Measurements from ENCODE around the gene PRPH2.

- TF ChIP-seq, protein P1, sequence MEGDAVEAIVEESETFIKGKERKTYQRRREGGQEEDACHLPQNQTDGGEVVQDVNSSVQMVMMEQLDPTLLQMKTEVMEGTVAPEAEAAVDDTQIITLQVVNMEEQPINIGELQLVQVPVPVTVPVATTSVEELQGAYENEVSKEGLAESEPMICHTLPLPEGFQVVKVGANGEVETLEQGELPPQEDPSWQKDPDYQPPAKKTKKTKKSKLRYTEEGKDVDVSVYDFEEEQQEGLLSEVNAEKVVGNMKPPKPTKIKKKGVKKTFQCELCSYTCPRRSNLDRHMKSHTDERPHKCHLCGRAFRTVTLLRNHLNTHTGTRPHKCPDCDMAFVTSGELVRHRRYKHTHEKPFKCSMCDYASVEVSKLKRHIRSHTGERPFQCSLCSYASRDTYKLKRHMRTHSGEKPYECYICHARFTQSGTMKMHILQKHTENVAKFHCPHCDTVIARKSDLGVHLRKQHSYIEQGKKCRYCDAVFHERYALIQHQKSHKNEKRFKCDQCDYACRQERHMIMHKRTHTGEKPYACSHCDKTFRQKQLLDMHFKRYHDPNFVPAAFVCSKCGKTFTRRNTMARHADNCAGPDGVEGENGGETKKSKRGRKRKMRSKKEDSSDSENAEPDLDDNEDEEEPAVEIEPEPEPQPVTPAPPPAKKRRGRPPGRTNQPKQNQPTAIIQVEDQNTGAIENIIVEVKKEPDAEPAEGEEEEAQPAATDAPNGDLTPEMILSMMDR (IDR thresholded peaks at IDR 0.05; ENCODE audit: poor library complexity) = no peak
- no peak for TF ChIP-seq EZH2 (IDR thresholded peaks at IDR 0.05; ENCODE audit: borderline replicate concordance)
These were observed at the start of gene PRPH2 for GRCh38 chr6:42722497-42722896.
